Posterior vena cava (tissue), 2 donors: ENCODE results near the gene ENPP5. TPM values are rescaled to one million over a fixed set of nuclear protein-coding genes. Genes with fewer than 3 reads are reported as not detected.

Experiments used
- DNase-seq: peaks from one replicate; pipeline ENCODE4 v3.0.0-alpha.2; 2020; ENCODE audit warnings: low spot score
- intact Hi-C, 2 donors: fragments of 100-400 bp; cut with DNase I; formaldehyde crosslinking; loops; one replicate each; pipeline versions ENCODE4 v1.14.1 to v1.14.2; 2022 to 2023
- total RNA-seq, 2 donors: library from RNA; stranded (reverse); fragmentation: NEBNext Ultra II Directional; extraction: Animal tissue kit (Norgen Biotek cat#: 25700); gene quantifications; one replicate each; pipeline ENCODE4 v1.2.1, GENCODE V29; 2021
- donor health status: DM: yes; HTN: yes; CAD: no.
- donor health status: DM: yes; HTN: yes; CAD: no.

Gene ENPP5
- total RNA-seq, 2 donors from 2014 or later: 0.71 to 1.0 TPM

DNA sequence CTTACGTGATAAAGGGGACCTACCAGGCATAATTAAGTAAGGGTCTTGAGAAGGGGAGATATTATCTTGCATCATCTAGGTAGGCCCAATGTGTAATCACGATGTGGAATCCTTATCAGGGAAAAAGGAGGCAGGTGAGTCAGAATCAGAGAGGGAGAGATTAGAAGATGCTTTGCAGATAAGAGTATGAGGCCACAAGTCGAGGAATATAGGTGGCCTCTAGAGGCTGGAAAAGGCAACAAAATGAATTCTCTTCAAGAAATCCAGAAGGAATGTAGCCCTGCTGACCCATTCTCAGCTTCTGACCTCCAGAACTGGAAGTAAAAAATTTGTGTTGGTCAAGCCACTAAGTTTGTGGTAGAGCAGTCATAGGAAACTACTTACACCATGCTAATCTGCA lies 51.9 kb downstream of the ENPP5 start:
- intact Hi-C loops: no loop called here
- DNase-seq: no peak

DNA sequence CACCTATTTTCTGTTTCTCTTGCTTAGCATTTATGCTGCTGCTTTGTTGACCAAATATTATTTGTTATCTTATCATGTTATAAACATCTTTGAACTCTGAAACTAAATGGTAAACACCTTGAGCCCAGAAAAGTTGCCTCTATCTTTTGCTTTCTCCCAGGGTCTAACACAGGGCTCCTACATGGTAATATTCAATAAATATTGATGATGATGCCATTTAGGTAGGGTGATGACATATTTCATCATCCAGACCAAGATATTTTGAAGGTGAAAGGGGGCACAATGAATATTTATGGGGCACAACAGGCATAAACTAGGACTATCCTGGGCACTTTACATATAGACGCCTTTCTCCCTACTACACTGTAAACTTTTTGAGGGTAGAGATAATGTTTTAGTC lies 52.6 kb downstream of the ENPP5 start:
- DNase-seq: no peak
- intact Hi-C loops: no loop called here

DNA sequence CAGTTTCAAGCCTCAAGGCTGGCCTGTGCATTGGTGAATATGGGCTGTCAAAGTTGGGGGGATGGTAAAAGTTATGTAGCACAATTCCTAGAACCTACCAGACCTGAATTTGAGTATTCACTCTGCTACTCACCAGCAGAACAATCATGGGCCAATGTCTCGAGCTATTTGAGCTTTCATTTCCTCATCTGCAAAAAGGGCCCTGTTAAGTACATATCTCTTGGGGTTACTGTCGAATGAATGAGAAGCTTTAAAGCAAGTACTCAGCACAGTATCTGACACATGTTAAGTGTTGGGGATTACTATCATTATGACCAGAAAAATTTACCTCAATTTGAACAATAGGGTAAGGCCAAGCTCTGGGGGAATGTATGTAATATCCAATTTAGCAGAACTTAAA lies 54.5 kb downstream of the ENPP5 start:
- DNase-seq: no peak
- intact Hi-C loops: no loop called here

DNA sequence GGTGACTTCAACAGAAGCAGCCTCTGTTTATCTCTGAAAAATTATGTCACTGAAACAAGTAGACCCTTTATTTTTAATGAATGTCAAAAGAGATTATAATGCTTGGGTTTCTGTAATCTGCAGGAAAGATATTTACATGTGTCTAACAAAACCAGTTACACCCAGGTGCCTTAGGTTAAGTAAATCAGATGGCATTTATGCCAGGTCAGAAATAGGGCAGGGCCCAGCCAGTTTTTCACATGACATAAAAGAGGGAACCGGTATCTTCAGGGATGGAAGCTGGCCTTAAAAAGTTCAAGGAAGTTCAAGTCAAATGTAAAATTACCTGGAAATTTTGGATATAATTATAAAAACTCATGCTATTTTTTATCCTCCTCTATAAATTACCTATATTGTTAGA lies 55.1 kb downstream of the ENPP5 start:
- DNase-seq: no peak
- intact Hi-C loops: no loop called here

DNA sequence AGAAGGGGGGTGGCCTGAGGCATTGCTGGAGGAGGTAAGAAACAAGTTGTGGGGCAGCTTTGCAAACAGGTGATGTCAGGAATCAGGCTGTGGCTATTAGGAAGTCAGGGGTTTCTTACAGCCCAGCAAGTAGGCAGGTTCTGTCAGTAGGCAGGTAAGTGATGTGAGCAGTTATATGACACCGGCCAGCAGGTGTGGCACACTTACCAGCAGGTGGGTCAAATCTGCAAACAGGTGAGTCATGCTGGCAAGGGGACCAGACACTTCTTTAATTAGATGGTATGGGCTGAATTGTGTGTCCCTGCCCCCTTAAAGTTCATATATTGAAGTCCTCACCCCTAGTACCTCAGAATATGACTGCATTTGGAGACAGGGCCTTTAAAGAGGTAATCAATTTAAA lies 57.4 kb downstream of the ENPP5 start:
- no peak for DNase-seq
- intact Hi-C loops: no loop called here

Other genes with a start within 250 kb of the ENPP5 start
- 1 to 10 TPM; 7.6 to 9.4 TPM for gene CLIC5, start 155.1 kb downstream of the ENPP5 start, total RNA-seq
- gene ENPP4, start 41.0 kb downstream of the ENPP5 start, total RNA-seq: 10 to 100 TPM; 11.7 to 14.6 TPM